GM12878 (cell line): ENCODE measurements around the gene KAT2A. TPM values are rescaled to one million over a fixed set of nuclear protein-coding genes. Genes with fewer than 3 reads are reported as not detected.
"Not testable (repeated sequence)": the region's sequence is repeated elsewhere in the genome, so short reads cannot be mapped to it uniquely, and the experiment has no call there.

ENCODE experiments used
- ATAC-seq: fragments of 200-7000 bp; cut with Tn5 transposase; 3 replicates; pipeline ENCODE4 v1.9.1; 2020; ENCODE audit warnings: mild to moderate bottlenecking, moderate library complexity
- BruUV-seq: library from RNA; stranded (reverse); fragments of 400-500 nt; replicated peaks from 2 replicates; lab custom pipeline; 2021; lab: Mats Ljungman, UMichigan
- CTCF ChIA-PET: fragments of 300-600 bp; sonication (Branson Sonifier 250); formaldehyde crosslinking; extraction: SDS; loops from one replicate; lab custom pipeline; 2021; ENCODE audit warnings: inconsistent platforms; lab: Yijun Ruan, JAX
- POLR2A ChIA-PET: fragments of 350-600 bp; formaldehyde crosslinking; extraction: SDS; loops from one replicate; lab custom pipeline; 2021; ENCODE audit warnings: inconsistent platforms; lab: Charles Lee
- RAD21 ChIA-PET: fragments of 300-600 bp; sonication (Branson Sonifier 250); formaldehyde crosslinking; loops from one replicate; lab custom pipeline; 2023; ENCODE audit warnings: antibody characterized with exemption; ENCODE audit not compliant: unreplicated experiment; lab: Charles Lee
- SMC1A ChIA-PET: fragments of 300-600 bp; sonication (Branson Sonifier 250); formaldehyde crosslinking; loops from one replicate; lab custom pipeline; 2023; ENCODE audit not compliant: unreplicated experiment, uncharacterized antibody; lab: Charles Lee
- DNase-seq: peaks from one replicate; pipeline ENCODE4 v3.0.0-alpha.2; 2011; ENCODE audit warnings: low read depth, low spot score
- FAIRE-seq: peaks from 3 replicates; lab custom pipeline; 2011; peaks lifted over from hg19 to GRCh38; lab: Jason Lieb, UNC
- H2AFZ ChIP-seq: 2 replicates; pipeline ENCODE4 v1.6.0; 2011; ENCODE audit warnings: low read depth, low read length, control low read depth; ENCODE audit not compliant: control insufficient read depth
- H3K27ac ChIP-seq: 2 replicates; pipeline ENCODE4 v1.5.1; 2011; ENCODE audit warnings: control low read depth; ENCODE audit not compliant: control insufficient read depth, insufficient read depth
- H3K27me3 ChIP-seq, 2 experiments: replicated peaks in 1 of 2; 2 replicates each; pipeline versions ENCODE4 v1.6.0 to v1.6.1; 2011; ENCODE audit warnings: low read length in 1 of 2; ENCODE audit not compliant: control insufficient read depth in 2 of 2, insufficient read depth in 2 of 2
- H3K36me3 ChIP-seq, 2 experiments: 2 replicates each; pipeline ENCODE4 v1.5.1; 2011; ENCODE audit warnings: low read length in 1 of 2; ENCODE audit not compliant: control insufficient read depth in 2 of 2, insufficient read depth in 2 of 2
- H3K4me1 ChIP-seq: 2 replicates; pipeline ENCODE4 v1.6.1; 2011; ENCODE audit warnings: mild to moderate bottlenecking, low read length, moderate library complexity, mixed read lengths; ENCODE audit not compliant: control insufficient read depth, insufficient read depth
- H3K4me2 ChIP-seq: 2 replicates; pipeline ENCODE4 v1.6.0; 2011; ENCODE audit warnings: control low read depth; ENCODE audit not compliant: control insufficient read depth, insufficient read depth
- H3K4me3 ChIP-seq: fragments of 200-600 bp; sonication (generic); 2 replicates; pipeline ENCODE4 v1.5.1; 2016
- H3K79me2 ChIP-seq: 2 replicates; pipeline ENCODE4 v1.6.0; 2011; ENCODE audit warnings: low read length; ENCODE audit not compliant: control insufficient read depth, insufficient read depth
- H3K9ac ChIP-seq: 2 replicates; pipeline ENCODE4 v1.8.0; 2011; ENCODE audit warnings: low read length, control low read depth, mixed read lengths; ENCODE audit not compliant: control insufficient read depth, insufficient read depth
- H3K9me3 ChIP-seq: replicated peaks from 3 replicates; pipeline ENCODE4 v1.5.1; 2011; ENCODE audit warnings: mild to moderate bottlenecking, low read length; ENCODE audit not compliant: control insufficient read depth, insufficient read depth
- H4K20me1 ChIP-seq: 2 replicates; pipeline ENCODE4 v1.6.0; 2011; ENCODE audit not compliant: control insufficient read depth, insufficient read depth
- CHD2 ChIP-seq: IDR thresholded peaks from 2 replicates; pipeline ENCODE4 v1.6.1; 2011; ENCODE audit warnings: low read depth, low read length, improper control_type of control experiment, borderline replicate concordance
- GABPA ChIP-seq: IDR thresholded peaks from 2 replicates; pipeline ENCODE4 v1.6.1; 2014; ENCODE audit warnings: antibody characterized with exemption, low read depth, mild to moderate bottlenecking, inconsistent platforms
- POLR2AphosphoS2 ChIP-seq: IDR thresholded peaks from 2 replicates; pipeline ENCODE4 v1.6.1; 2011; ENCODE audit warnings: low read depth, mild to moderate bottlenecking, low read length, improper control_type of control experiment, moderate library complexity
- SREBF2 ChIP-seq: IDR thresholded peaks from 2 replicates; pipeline ENCODE4 v1.6.1; 2012; ENCODE audit warnings: mild to moderate bottlenecking, low read length
- TCF3 ChIP-seq: IDR thresholded peaks from 2 replicates; pipeline ENCODE4 v1.6.1; 2012; ENCODE audit warnings: low read depth, mild to moderate bottlenecking, low read length, borderline replicate concordance; ENCODE audit not compliant: insufficient read depth
- WGBS: methylation state at CpG from one replicate; pipeline ENCODE4 v1.1.6; 2016; ENCODE audit warnings: low lambda C conversion rate; ENCODE audit not compliant: insufficient replicate concordance, insufficient coverage; ENCODE audit errors: missing lambda C conversion rate; 5-methylcytosine and 5-hydroxymethylcytosine counted together
- in situ Hi-C: fragments of 300-500 bp; cut with MboI; formaldehyde crosslinking; loops from 9 replicates; pipeline ENCODE4 v1.14.3; 2018; ENCODE audit warnings: mixed read lengths
- intact Hi-C: fragments of 100-400 bp; cut with micrococcal nuclease; formaldehyde crosslinking; loops from one replicate; pipeline ENCODE4 v1.14.2; 2022; ENCODE audit not compliant: unreplicated experiment
- polyA plus RNA-seq, 11 experiments: library from polyadenylated mRNA; depleted of rRNA in 4 of 11; unstranded in 6 of 11; stranded (reverse) in 5 of 11; fragments of >200 nt; fragmentation: Nextera tagmentation in 4 of 11; fragmentation: Illumina TruSeq in 1 of 11; extraction: Ambion mirVana in 4 of 11; extraction: Trizol in 1 of 11; gene quantifications; 1 replicate in 1 of 11; 2 replicates in 10 of 11; pipeline versions ENCODE4 v1.2.1 to v1.2.3, GENCODE V29; 2011 to 2016; ENCODE audit warnings: inconsistent platforms in 2 of 11, missing spikeins in 2 of 11, low read depth in 1 of 11
- total RNA-seq, 4 experiments: library from RNA; depleted of rRNA in 3 of 4; stranded (reverse); fragments of >200 nt in 3 of 4; fragmentation: Illumina TruSeq in 1 of 4; extraction: Trizol in 1 of 4; gene quantifications; 2 replicates each; pipeline versions ENCODE4 v1.2.1 to v1.2.3, GENCODE V29; 2013 to 2021
- TF ChIP-seq, protein P1 (sequence below): fragments of 450-650 bp; IDR thresholded peaks from 2 replicates; pipeline ENCODE4 v1.6.1; 2016; ENCODE audit warnings: mild to moderate bottlenecking

Gene KAT2A
- total and polyA plus RNA-seq, 10 of the 15 experiments (the other 5 are each of a cell fraction or from before 2014, with no cell fraction given): 0.85 to 47.5 (median 14.6) TPM

DNA sequence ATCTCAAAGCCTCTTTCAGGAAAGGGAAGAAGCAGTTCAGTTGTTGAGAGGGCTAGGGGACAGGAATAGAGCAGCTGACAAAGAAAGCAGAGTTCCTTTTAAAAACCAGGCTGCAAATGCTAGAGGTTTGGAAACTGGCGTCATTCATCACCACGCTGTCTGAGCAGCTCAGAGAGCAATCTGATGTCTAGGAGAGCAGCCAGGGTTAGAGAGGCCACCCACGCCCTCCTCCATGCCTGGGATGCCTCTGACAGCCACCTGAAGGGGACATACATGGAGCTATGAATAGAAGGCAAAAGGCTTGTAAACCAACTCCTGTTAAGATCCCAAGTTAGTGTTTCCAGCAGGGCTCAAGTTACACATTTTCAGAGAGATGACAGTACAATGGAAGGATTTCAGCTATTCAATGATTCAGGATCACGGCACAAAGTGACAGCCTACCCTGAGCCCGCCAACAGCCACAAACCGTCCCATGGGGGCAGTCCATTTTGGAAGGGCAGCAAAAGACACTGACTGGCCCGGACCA, 21.3 kb upstream of the KAT2A start:
- H3K9me3 ChIP-seq: no peaks in the 10 kb centered on the region
- ATAC-seq (no peak), FAIRE-seq (no peak), DNase-seq (no peak)
- SMC1A ChIA-PET: interaction anchor here (1.5 kb wide), 1 partner anchor 11 kb away, joined by 6 read pairs; no protein-coding TSS in a partner anchor
- no peak overlapping the region for H3K4me2 ChIP-seq
- 97% methylated on average over 7 of the region's 7 CpGs for WGBS
- H3K4me3 ChIP-seq: no peak overlapping the region
- H3K36me3 ChIP-seq: peaks cover 0 to 11% of the 10 kb centered on the region in 2 experiments; a peak in 3 of 4 replicates
- BruUV-seq: no TSS peak
- H4K20me1 ChIP-seq: peaks cover 5% of the 10 kb centered on the region; the same call in 1 of the 2 replicates
- H2AFZ ChIP-seq: no peak overlapping the region
- no peak overlapping the region for H3K9ac ChIP-seq
- no peaks in the 10 kb centered on the region; the same call in 1 of the 2 replicates for H3K4me1 ChIP-seq
- in situ Hi-C loops (no loop called here), intact Hi-C loops (no loop called here)
- RAD21 ChIA-PET: no interaction called here
- TF ChIP-seq SREBF2: no peak
- TF ChIP-seq, protein P1, sequence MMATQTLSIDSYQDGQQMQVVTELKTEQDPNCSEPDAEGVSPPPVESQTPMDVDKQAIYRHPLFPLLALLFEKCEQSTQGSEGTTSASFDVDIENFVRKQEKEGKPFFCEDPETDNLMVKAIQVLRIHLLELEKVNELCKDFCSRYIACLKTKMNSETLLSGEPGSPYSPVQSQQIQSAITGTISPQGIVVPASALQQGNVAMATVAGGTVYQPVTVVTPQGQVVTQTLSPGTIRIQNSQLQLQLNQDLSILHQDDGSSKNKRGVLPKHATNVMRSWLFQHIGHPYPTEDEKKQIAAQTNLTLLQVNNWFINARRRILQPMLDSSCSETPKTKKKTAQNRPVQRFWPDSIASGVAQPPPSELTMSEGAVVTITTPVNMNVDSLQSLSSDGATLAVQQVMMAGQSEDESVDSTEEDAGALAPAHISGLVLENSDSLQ: no peak
- TF ChIP-seq POLR2AphosphoS2: no peak
- TF ChIP-seq TCF3: no peak
- H3K79me2 ChIP-seq: peaks cover 36% of the 10 kb centered on the region
- POLR2A ChIA-PET: interaction anchor here (1.0 to 1.9 kb wide), 2 partner anchors 8 to 11 kb away, joined by 3 to 8 read pairs; no protein-coding TSS in a partner anchor
- H3K27me3 ChIP-seq: no peaks in the 10 kb centered on the region
- H3K27ac ChIP-seq: no peak overlapping the region
- CTCF ChIA-PET: interaction anchor here (0.6 to 1.5 kb wide), 2 partner anchors 37 to 436 kb away, joined by 4 read pairs; no protein-coding TSS in a partner anchor

DNA sequence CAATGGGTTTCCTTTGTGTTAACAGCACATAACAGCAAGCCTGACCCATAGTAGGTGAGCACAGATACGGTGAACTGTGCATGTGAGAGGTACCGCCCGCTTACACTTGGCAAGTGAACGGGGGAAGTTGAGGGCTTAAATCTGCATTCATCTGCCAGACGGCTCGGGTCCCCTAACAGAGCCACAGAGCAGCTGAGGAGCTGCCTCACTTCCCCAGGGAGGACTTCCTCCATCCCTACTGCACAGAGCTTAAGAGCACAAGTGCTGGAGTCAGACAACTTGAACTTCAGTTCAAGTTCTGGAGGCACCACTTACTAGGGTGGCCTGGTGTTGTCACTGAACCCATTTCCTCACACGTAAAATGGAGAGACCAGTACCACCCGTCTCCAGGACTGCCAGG, 20.2 kb upstream of the KAT2A start:
- in situ Hi-C loops: no loop called here
- H3K79me2 ChIP-seq: peaks cover 35% of the 10 kb centered on the region
- peaks cover 6% of the 10 kb centered on the region; the same call in 1 of the 2 replicates for H4K20me1 ChIP-seq
- intact Hi-C loops: no loop called here
- ChIA-PET SMC1A (no interaction called here), RAD21 (no interaction called here), CTCF (interaction anchor here (0.5 to 1.0 kb wide), 2 partner anchors 36 to 39 kb away, joined by 3 to 5 read pairs; no protein-coding TSS in a partner anchor), POLR2A (interaction anchor here (0.6 kb wide), 2 partner anchors 161 to 211 kb away, joined by 3 read pairs; no protein-coding TSS in a partner anchor)
- H2AFZ ChIP-seq: no peak overlapping the region
- no peaks in the 10 kb centered on the region for H3K27me3 ChIP-seq
- peaks cover 2 to 8% of the 10 kb centered on the region in 2 experiments; a peak in 3 of 4 replicates for H3K36me3 ChIP-seq
- H3K4me2 ChIP-seq: no peak overlapping the region
- FAIRE-seq (no peak), ATAC-seq (no peak), DNase-seq (no peak)
- no peak overlapping the region for H3K9ac ChIP-seq
- H3K9me3 ChIP-seq: no peaks in the 10 kb centered on the region
- H3K4me1 ChIP-seq: no peaks in the 10 kb centered on the region; the same call in none of the 2 replicates
- no TSS peak for BruUV-seq
- WGBS: 80% methylated on average over 8 of the region's 8 CpGs
- no peak overlapping the region for H3K4me3 ChIP-seq
- H3K27ac ChIP-seq: no peak overlapping the region
- TF ChIP-seq TCF3 (no peak), GABPA (no peak), CHD2 (no peak)

DNA sequence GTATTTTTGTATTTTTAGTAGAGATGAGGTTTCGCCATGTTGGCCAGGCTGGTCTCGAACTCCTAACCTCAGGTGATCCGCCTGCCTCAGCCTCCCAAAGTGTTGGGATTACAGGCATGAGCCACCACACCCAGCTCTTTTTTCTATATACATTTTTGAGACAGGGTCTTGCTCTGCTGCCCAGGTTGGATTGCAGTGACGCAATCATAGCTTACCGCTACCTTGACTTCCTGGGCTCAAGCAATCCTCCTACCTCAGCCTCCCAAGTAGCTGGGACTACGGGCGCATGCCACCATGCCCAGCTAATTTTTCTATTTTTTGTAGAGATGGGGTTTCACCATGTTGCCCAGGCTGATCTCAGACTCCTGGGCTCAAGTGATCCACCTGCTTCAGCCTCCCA, 19.5 kb upstream of the KAT2A start:
- H2AFZ ChIP-seq, in situ Hi-C loops, SMC1A ChIA-PET, H3K4me3 ChIP-seq, H3K9ac ChIP-seq, ATAC-seq, H3K27ac ChIP-seq, POLR2A ChIA-PET, intact Hi-C loops, BruUV-seq, H3K4me2 ChIP-seq, H3K9me3 ChIP-seq, H3K4me1 ChIP-seq, FAIRE-seq, DNase-seq, H3K27me3 ChIP-seq: not testable (repeated sequence)
- ChIA-PET CTCF (interaction anchor here (1.0 kb wide), 1 partner anchor 40 kb away, joined by 3 read pairs; no protein-coding TSS in a partner anchor), RAD21 (interaction anchor here (0.9 kb wide), 1 partner anchor 41 kb away, joined by 4 read pairs; the partner anchor contains the start of gene KCNH4)
- peaks cover 8 to 11% of the 10 kb centered on the region in 2 experiments; a peak in 3 of 4 replicates for H3K36me3 ChIP-seq
- peaks cover 41% of the 10 kb centered on the region for H3K79me2 ChIP-seq
- 94% methylated on average over 7 of the region's 7 CpGs for WGBS
- H4K20me1 ChIP-seq: peaks cover 10% of the 10 kb centered on the region; the same call in 1 of the 2 replicates
